GM23338 (cell line): ENCODE measurements around the gene MUC5AC. TPM values are rescaled to one million over a fixed set of nuclear protein-coding genes. Genes with fewer than 3 reads are reported as not detected.

Source experiments
- ATAC-seq: fragments of 200-7000 bp; cut with Tn5 transposase; 3 replicates; pipeline ENCODE4 v1.9.1; 2020
- DNase-seq: peaks from one replicate; pipeline ENCODE4 v3.0.0-alpha.2; 2015; ENCODE audit warnings: low spot score
- H2AFZ ChIP-seq: fragments of 200-600 bp; sonication (generic); 2 replicates; pipeline ENCODE4 v1.8.0; 2016; ENCODE audit warnings: antibody characterized with exemption, mild to moderate bottlenecking, moderate library complexity
- H3F3A ChIP-seq: fragments of 200-600 bp; sonication (generic); replicated peaks from 2 replicates; pipeline ENCODE4 v1.8.0; 2017; ENCODE audit warnings: antibody characterized with exemption, mixed run types, low read depth
- H3K27ac ChIP-seq: fragments of 200-600 bp; sonication (generic); 2 replicates; pipeline ENCODE4 v1.6.1; 2016; ENCODE audit warnings: low read depth
- H3K27me3 ChIP-seq: fragments of 200-600 bp; sonication (generic); 2 replicates; pipeline ENCODE4 v1.8.0; 2016; ENCODE audit warnings: mild to moderate bottlenecking, mixed run types, moderate library complexity; ENCODE audit not compliant: insufficient read depth
- H3K36me3 ChIP-seq: fragments of 200-600 bp; sonication (generic); 2 replicates; pipeline ENCODE4 v1.8.0; 2016; ENCODE audit warnings: mild to moderate bottlenecking; ENCODE audit not compliant: insufficient read depth
- H3K4me1 ChIP-seq: fragments of 200-600 bp; sonication (generic); 2 replicates; pipeline ENCODE4 v1.8.0; 2016; ENCODE audit warnings: mild to moderate bottlenecking, moderate library complexity; ENCODE audit not compliant: insufficient read depth
- H3K4me2 ChIP-seq: fragments of 200-600 bp; sonication (generic); 2 replicates; pipeline ENCODE4 v1.7.1; 2017; ENCODE audit warnings: mixed run types
- H3K4me3 ChIP-seq: fragments of 200-600 bp; sonication (generic); 2 replicates; pipeline ENCODE4 v1.6.1; 2016; ENCODE audit warnings: mixed run types
- H3K79me2 ChIP-seq: fragments of 200-600 bp; sonication (generic); replicated peaks from 2 replicates; pipeline ENCODE4 v1.8.0; 2017; ENCODE audit warnings: mild to moderate bottlenecking; ENCODE audit not compliant: insufficient read depth
- H3K9me2 ChIP-seq: fragments of 200-600 bp; sonication (generic); 2 replicates; pipeline ENCODE4 v1.8.0; 2017; ENCODE audit not compliant: insufficient read depth
- H4K20me1 ChIP-seq: fragments of 200-600 bp; sonication (generic); replicated peaks from 2 replicates; pipeline ENCODE4 v1.8.0; 2017; ENCODE audit warnings: mild to moderate bottlenecking; ENCODE audit not compliant: insufficient read depth
- H3K27ac Mint-ChIP-seq: 2 replicates; pipeline ENCODE4 v1.8.0; 2020; ENCODE audit warnings: inconsistent platforms, mild to moderate bottlenecking, moderate library complexity, mixed read lengths
- H3K27me3 Mint-ChIP-seq: 3 replicates; pipeline ENCODE4 v1.8.0; 2022; ENCODE audit warnings: low read depth, mild to moderate bottlenecking, moderate library complexity, mixed read lengths, inconsistent platforms; ENCODE audit not compliant: insufficient read depth, poor library complexity
- H3K36me3 Mint-ChIP-seq: 3 replicates; pipeline ENCODE4 v1.8.0; 2021; ENCODE audit warnings: low read depth, mild to moderate bottlenecking, inconsistent platforms, moderate library complexity, mixed read lengths
- H3K4me1 Mint-ChIP-seq: 3 replicates; pipeline ENCODE4 v1.8.0; 2020; ENCODE audit warnings: mild to moderate bottlenecking, inconsistent platforms, mixed read lengths
- H3K4me3 Mint-ChIP-seq: 3 replicates; pipeline ENCODE4 v1.8.0; 2021; ENCODE audit warnings: moderate library complexity, mild to moderate bottlenecking, inconsistent platforms, mixed read lengths
- H3K9me3 Mint-ChIP-seq: 3 replicates; pipeline ENCODE4 v1.8.0; 2020; ENCODE audit warnings: moderate library complexity, mild to moderate bottlenecking, inconsistent platforms, mixed read lengths
- CREB1 ChIP-seq: fragments of 250-450 bp; sonication (Bioruptor Pico); IDR thresholded peaks from 2 replicates; pipeline ENCODE4 v1.5.0; 2020; ENCODE audit warnings: low read depth, mild to moderate bottlenecking, moderate library complexity
- ETS1 ChIP-seq: IDR thresholded peaks from 2 replicates; pipeline ENCODE4 v1.6.1; 2016; ENCODE audit warnings: antibody characterized with exemption
- EZH2 ChIP-seq: fragments of 200-600 bp; sonication (generic); IDR thresholded peaks from one replicate; pipeline ENCODE4 v1.8.0; 2017; ENCODE audit warnings: antibody characterized with exemption, mild to moderate bottlenecking, low read depth; ENCODE audit not compliant: unreplicated experiment
- EZH2phosphoT487 ChIP-seq: fragments of 200-600 bp; sonication (generic); IDR thresholded peaks from one replicate; pipeline ENCODE4 v1.8.1; 2018; ENCODE audit warnings: antibody characterized with exemption; ENCODE audit not compliant: unreplicated experiment
- JUNB ChIP-seq: IDR thresholded peaks from one replicate; pipeline ENCODE4 v1.6.1; 2016; ENCODE audit warnings: antibody characterized with exemption; ENCODE audit not compliant: unreplicated experiment
- NANOG ChIP-seq: IDR thresholded peaks from 2 replicates; pipeline ENCODE4 v1.6.1; 2016; ENCODE audit warnings: antibody characterized with exemption, borderline replicate concordance
- POLR2AphosphoS5 ChIP-seq: IDR thresholded peaks from 2 replicates; pipeline ENCODE4 v1.6.1; 2016; ENCODE audit warnings: antibody characterized with exemption, low read depth
- REST ChIP-seq: IDR thresholded peaks from one replicate; pipeline ENCODE4 v1.6.1; 2018; ENCODE audit warnings: antibody characterized with exemption; ENCODE audit not compliant: unreplicated experiment
- STAT1 ChIP-seq: IDR thresholded peaks from one replicate; pipeline ENCODE4 v1.6.1; 2016; ENCODE audit warnings: antibody characterized with exemption; ENCODE audit not compliant: unreplicated experiment
- ZNF114 ChIP-seq: fragments of 250-450 bp; sonication (Bioruptor Pico); IDR thresholded peaks from 2 replicates; pipeline ENCODE4 v1.5.0; 2020; ENCODE audit warnings: mild to moderate bottlenecking, moderate library complexity
- ZNF331 ChIP-seq: fragments of 250-450 bp; sonication (Bioruptor Pico); IDR thresholded peaks from 2 replicates; pipeline ENCODE4 v1.5.0; 2020; ENCODE audit warnings: low read depth, mild to moderate bottlenecking, moderate library complexity
- polyA plus RNA-seq: library from polyadenylated mRNA; unstranded; fragments of >200 nt; fragmentation: Nextera tagmentation; extraction: Ambion mirVana; gene quantifications from 2 replicates; pipeline ENCODE4 v1.2.1, GENCODE V29; 2016
- total RNA-seq: library from RNA; depleted of rRNA; stranded (reverse); fragments of >200 nt; shearing (Covaris generic); gene quantifications from 2 replicates; pipeline ENCODE4 v1.2.3, GENCODE V29; 2014
- TF ChIP-seq, protein P1 (sequence below): fragments of 250-450 bp; sonication (Bioruptor Pico); IDR thresholded peaks from 2 replicates; pipeline ENCODE4 v1.5.0; 2020; ENCODE audit warnings: mild to moderate bottlenecking, moderate library complexity
- TF ChIP-seq, protein P2 (sequence below), 2 experiments: fragments of 200-600 bp in 1 of 2; sonication (generic) in 1 of 2; conservative IDR thresholded peaks; 2 replicates each; pipeline versions ENCODE4 v1.5.1 to v1.6.1; 2016 to 2017; ENCODE audit warnings: antibody characterized with exemption in 2 of 2, low read depth in 2 of 2, mild to moderate bottlenecking in 2 of 2, moderate library complexity in 1 of 2

Gene MUC5AC
- total and polyA plus RNA-seq, 2 experiments from 2014 or later: not detected

GRCh38 chr11:1122664-1123002 lies 35.1 kb upstream of the MUC5AC start:
- no peaks in the 10 kb centered on the region for H3K4me1 Mint-ChIP-seq
- no peak overlapping the region for H3K4me3 Mint-ChIP-seq

More at GRCh38 chr11:1122664-1123002, 35.1 kb upstream of the MUC5AC start:
- Histone ChIP-seq H3K4me3 (no peak overlapping the region), H3K9me2 (no peaks in the 10 kb centered on the region), H3K4me2 (no peak overlapping the region), H3K27ac (no peak overlapping the region), H3F3A (no peaks in the 10 kb centered on the region), H3K36me3 (no peaks in the 10 kb centered on the region), H3K4me1 (no peaks in the 10 kb centered on the region), H3K79me2 (no peaks in the 10 kb centered on the region), H4K20me1 (no peaks in the 10 kb centered on the region), H2AFZ (no peak overlapping the region), H3K27me3 (no peaks in the 10 kb centered on the region)
- Mint-ChIP-seq H3K27ac (no peak overlapping the region), H3K27me3 (peaks cover 13% of the 10 kb centered on the region), H3K36me3 (no peaks in the 10 kb centered on the region), H3K9me3 (no peaks in the 10 kb centered on the region)
- TF ChIP-seq JUNB (no peak), ZNF331 (CRISPR knock-in tag) (no peak), NANOG (no peak), CREB1 (CRISPR knock-in tag) (no peak), REST (no peak), EZH2 (no peak), STAT1 (no peak), ETS1 (no peak), POLR2AphosphoS5 (no peak), EZH2phosphoT487 (no peak), ZNF114 (CRISPR knock-in tag) (no peak)
- TF ChIP-seq, protein P1, sequence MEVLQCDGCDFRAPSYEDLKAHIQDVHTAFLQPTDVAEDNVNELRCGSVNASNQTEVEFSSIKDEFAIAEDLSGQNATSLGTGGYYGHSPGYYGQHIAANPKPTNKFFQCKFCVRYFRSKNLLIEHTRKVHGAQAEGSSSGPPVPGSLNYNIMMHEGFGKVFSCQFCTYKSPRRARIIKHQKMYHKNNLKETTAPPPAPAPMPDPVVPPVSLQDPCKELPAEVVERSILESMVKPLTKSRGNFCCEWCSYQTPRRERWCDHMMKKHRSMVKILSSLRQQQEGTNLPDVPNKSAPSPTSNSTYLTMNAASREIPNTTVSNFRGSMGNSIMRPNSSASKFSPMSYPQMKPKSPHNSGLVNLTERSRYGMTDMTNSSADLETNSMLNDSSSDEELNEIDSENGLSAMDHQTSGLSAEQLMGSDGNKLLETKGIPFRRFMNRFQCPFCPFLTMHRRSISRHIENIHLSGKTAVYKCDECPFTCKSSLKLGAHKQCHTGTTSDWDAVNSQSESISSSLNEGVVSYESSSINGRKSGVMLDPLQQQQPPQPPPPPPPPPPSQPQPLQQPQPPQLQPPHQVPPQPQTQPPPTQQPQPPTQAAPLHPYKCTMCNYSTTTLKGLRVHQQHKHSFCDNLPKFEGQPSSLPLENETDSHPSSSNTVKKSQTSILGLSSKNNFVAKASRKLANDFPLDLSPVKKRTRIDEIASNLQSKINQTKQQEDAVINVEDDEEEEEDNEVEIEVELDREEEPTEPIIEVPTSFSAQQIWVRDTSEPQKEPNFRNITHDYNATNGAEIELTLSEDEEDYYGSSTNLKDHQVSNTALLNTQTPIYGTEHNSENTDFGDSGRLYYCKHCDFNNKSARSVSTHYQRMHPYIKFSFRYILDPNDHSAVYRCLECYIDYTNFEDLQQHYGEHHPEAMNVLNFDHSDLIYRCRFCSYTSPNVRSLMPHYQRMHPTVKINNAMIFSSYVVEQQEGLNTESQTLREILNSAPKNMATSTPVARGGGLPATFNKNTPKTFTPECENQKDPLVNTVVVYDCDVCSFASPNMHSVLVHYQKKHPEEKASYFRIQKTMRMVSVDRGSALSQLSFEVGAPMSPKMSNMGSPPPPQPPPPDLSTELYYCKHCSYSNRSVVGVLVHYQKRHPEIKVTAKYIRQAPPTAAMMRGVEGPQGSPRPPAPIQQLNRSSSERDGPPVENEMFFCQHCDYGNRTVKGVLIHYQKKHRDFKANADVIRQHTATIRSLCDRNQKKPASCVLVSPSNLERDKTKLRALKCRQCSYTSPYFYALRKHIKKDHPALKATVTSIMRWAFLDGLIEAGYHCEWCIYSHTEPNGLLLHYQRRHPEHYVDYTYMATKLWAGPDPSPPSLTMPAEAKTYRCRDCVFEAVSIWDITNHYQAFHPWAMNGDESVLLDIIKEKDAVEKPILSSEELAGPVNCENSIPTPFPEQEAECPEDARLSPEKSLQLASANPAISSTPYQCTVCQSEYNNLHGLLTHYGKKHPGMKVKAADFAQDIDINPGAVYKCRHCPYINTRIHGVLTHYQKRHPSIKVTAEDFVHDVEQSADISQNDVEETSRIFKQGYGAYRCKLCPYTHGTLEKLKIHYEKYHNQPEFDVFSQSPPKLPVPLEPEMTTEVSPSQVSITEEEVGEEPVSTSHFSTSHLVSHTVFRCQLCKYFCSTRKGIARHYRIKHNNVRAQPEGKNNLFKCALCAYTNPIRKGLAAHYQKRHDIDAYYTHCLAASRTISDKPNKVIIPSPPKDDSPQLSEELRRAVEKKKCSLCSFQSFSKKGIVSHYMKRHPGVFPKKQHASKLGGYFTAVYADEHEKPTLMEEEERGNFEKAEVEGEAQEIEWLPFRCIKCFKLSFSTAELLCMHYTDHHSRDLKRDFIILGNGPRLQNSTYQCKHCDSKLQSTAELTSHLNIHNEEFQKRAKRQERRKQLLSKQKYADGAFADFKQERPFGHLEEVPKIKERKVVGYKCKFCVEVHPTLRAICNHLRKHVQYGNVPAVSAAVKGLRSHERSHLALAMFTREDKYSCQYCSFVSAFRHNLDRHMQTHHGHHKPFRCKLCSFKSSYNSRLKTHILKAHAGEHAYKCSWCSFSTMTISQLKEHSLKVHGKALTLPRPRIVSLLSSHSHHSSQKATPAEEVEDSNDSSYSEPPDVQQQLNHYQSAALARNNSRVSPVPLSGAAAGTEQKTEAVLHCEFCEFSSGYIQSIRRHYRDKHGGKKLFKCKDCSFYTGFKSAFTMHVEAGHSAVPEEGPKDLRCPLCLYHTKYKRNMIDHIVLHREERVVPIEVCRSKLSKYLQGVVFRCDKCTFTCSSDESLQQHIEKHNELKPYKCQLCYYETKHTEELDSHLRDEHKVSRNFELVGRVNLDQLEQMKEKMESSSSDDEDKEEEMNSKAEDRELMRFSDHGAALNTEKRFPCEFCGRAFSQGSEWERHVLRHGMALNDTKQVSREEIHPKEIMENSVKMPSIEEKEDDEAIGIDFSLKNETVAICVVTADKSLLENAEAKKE (CRISPR knock-in tag): no peak
- TF ChIP-seq, protein P2, sequence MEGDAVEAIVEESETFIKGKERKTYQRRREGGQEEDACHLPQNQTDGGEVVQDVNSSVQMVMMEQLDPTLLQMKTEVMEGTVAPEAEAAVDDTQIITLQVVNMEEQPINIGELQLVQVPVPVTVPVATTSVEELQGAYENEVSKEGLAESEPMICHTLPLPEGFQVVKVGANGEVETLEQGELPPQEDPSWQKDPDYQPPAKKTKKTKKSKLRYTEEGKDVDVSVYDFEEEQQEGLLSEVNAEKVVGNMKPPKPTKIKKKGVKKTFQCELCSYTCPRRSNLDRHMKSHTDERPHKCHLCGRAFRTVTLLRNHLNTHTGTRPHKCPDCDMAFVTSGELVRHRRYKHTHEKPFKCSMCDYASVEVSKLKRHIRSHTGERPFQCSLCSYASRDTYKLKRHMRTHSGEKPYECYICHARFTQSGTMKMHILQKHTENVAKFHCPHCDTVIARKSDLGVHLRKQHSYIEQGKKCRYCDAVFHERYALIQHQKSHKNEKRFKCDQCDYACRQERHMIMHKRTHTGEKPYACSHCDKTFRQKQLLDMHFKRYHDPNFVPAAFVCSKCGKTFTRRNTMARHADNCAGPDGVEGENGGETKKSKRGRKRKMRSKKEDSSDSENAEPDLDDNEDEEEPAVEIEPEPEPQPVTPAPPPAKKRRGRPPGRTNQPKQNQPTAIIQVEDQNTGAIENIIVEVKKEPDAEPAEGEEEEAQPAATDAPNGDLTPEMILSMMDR (conservative IDR thresholded peaks at IDR 0.05; ENCODE audit: low read depth in 2 of 2): no peak
- DNase-seq: no peak
- no peak for ATAC-seq
